DMS153 treated with DMSO at 0.1 percent for 48 hours (cell line): ENCODE data around the gene IDH3G.

Source experiments
- DNase-seq: peaks from one replicate; lab custom pipeline; 2025; ENCODE audit not compliant: unreplicated experiment; lab: John Stamatoyannopoulos, UW

IDH3G gene

DNA sequence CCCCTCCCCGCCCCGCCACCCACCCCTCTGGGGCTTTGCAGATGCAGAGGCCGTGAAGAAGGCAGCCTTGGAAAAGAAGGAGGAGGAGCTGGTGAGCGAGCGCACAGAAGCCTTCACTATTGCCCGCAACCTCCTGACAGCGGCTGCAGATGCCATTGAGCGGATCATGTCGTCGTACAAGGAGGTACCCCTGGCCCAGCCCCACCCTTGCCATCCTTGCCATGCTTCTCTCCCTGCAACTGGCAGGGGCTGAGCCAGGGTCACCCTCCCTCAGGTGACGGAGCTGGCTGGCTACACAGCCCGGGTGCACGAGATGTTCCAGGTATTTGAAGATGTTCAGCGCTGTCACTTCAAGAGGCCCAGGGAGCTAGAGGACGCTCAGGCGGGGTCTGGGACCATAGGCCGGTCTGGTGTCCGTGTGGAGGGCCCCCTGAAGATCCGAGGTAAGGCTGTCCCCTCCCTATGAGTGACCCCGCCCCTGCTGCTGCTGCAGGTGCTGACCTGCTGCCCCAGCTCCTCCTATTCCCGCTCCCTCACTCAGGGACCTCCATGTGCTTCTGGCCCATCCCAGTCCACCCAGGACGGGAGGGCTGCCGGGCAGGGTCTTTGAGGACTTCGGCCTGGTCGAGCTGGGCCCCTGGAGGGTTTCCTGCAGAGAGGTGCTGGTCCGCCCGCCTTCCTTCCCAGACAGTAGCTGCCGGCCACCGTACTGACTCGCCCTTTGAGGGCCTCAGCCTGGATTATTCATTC lies 57.9 kb downstream of the IDH3G start:
- no peak for DNase-seq
